Type B pancreatic cell (in vitro differentiated cells): ENCODE results near the gene RAD51B. TPM values are rescaled to one million over a fixed set of nuclear protein-coding genes. Genes with fewer than 3 reads are reported as not detected.

Source experiments
- DNase-seq: peaks from one replicate; pipeline ENCODE4 v3.0.0; 2021; ENCODE audit warnings: mixed read lengths; ENCODE audit not compliant: unreplicated experiment; ENCODE audit errors: extremely low spot score
- H3K27ac Mint-ChIP-seq: 2 replicates; pipeline ENCODE4 v1.8.0; 2021; ENCODE audit warnings: mild to moderate bottlenecking, mixed read lengths
- H3K27me3 Mint-ChIP-seq: 2 replicates; pipeline ENCODE4 v1.8.0; 2021; ENCODE audit warnings: mixed read lengths
- H3K36me3 Mint-ChIP-seq: 2 replicates; pipeline ENCODE4 v1.8.0; 2021; ENCODE audit warnings: mixed read lengths
- H3K4me1 Mint-ChIP-seq: one replicate; pipeline ENCODE4 v1.8.0; 2021; ENCODE audit warnings: mixed read lengths; ENCODE audit not compliant: unreplicated experiment
- H3K4me3 Mint-ChIP-seq: 2 replicates; pipeline ENCODE4 v1.8.0; 2021; ENCODE audit warnings: mild to moderate bottlenecking, mixed read lengths
- H3K9me3 Mint-ChIP-seq: 2 replicates; pipeline ENCODE4 v1.8.0; 2021; ENCODE audit warnings: mixed read lengths
- total RNA-seq: library from RNA; stranded (reverse); gene quantifications from 2 replicates; pipeline ENCODE4 v1.2.1, GENCODE V29; 2021; ENCODE audit warnings: low replicate concordance
- TF ChIP-seq, protein P1 (sequence below): fragments of 200-600 bp; sonication (generic); conservative IDR thresholded peaks from 2 replicates; pipeline ENCODE4 v1.5.0; 2021; ENCODE audit warnings: antibody characterized with exemption, mild to moderate bottlenecking

The RAD51B gene
- total RNA-seq, 1 donor from 2014 or later = 27.3 TPM

DNA sequence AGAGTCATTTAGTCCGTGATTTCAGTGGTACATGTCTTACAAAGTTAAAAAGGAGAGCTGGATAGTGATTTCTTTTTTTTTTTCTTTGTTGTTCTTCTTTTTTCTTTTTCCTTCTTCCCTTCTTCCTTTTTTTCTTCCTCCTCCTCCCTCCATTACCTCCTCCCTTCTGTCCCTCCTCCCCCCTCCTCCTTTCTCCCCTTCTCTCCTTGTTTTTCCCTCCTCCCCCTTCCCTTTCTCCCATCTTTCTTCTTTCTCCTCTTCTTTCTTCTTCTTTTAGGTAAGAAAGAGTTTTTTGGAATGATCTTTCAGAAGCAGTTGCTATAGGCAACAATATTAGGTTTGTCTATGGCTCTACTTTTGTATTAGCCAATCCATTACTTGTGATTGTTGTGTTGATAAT lies 368.6 kb downstream of the RAD51B start:
- H3K4me1 Mint-ChIP-seq = peaks cover 24% of the 10 kb centered on the region
- no peak overlapping the region for H3K27ac Mint-ChIP-seq
- H3K9me3 Mint-ChIP-seq = no peaks in the 10 kb centered on the region
- no peak overlapping the region for H3K4me3 Mint-ChIP-seq
- peaks cover 14% of the 10 kb centered on the region for H3K36me3 Mint-ChIP-seq
- H3K27me3 Mint-ChIP-seq = no peaks in the 10 kb centered on the region
- DNase-seq = no peak
- TF ChIP-seq, protein P1, sequence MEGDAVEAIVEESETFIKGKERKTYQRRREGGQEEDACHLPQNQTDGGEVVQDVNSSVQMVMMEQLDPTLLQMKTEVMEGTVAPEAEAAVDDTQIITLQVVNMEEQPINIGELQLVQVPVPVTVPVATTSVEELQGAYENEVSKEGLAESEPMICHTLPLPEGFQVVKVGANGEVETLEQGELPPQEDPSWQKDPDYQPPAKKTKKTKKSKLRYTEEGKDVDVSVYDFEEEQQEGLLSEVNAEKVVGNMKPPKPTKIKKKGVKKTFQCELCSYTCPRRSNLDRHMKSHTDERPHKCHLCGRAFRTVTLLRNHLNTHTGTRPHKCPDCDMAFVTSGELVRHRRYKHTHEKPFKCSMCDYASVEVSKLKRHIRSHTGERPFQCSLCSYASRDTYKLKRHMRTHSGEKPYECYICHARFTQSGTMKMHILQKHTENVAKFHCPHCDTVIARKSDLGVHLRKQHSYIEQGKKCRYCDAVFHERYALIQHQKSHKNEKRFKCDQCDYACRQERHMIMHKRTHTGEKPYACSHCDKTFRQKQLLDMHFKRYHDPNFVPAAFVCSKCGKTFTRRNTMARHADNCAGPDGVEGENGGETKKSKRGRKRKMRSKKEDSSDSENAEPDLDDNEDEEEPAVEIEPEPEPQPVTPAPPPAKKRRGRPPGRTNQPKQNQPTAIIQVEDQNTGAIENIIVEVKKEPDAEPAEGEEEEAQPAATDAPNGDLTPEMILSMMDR = no peak

DNA sequence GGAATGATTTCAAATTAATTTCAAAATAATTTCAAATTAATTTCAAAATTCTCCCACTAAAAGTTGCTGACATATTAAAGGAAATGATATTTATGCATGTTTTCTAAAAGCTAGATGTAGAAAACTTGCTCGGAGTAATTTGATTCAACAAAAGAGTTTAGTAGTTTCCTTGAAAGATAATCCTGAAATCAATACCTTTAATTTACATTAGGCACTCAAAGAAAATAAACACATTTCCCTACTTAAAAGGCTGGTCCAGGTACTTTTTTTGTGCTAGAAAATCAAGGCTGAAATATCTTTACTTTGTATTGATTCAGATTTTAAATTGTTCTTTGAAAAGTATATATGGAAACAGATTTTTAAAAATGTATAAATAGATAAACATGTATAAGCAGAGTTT lies 370.5 kb downstream of the RAD51B start:
- TF ChIP-seq, protein P1 = no peak
- H3K9me3 Mint-ChIP-seq = no peaks in the 10 kb centered on the region
- no peaks in the 10 kb centered on the region for H3K27me3 Mint-ChIP-seq
- peaks cover 35% of the 10 kb centered on the region for H3K4me1 Mint-ChIP-seq
- DNase-seq = no peak
- H3K36me3 Mint-ChIP-seq = peaks cover 14% of the 10 kb centered on the region
- H3K4me3 Mint-ChIP-seq = no peak overlapping the region
- no peak overlapping the region for H3K27ac Mint-ChIP-seq

DNA sequence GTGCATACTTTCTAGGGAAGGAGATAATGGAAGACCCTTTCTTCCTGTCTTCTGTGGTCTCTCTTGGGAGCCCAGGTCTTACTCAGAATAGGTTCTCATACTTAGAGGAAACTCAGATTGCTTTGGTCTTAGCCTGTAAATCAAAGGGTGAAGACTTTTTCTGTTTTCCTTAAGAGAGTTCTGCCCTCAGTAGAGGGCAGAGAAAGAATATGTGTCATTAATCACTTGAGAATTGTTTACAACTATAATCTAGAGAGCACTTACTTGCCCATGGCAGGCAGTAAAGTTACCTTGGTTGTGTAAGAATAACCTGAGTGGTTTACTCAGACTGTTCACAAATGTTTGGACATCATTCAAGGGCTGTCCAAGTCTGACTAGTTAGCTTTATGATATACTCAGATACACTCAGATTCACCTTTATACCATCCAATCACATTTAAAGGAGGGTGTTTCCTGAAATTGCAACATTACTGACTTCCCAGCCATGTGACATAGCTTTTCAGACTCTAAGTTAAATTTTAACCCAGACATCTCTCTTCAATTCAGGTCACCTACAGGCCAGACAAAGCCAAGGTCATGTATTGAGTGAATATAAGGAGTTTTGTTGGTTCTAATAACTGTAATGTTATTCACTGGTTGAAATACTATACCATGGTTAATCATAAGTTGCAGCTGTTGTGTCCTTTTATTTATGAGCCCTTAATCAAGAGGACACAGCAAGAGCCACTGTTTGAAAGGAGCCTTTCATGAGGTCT lies 372.2 kb downstream of the RAD51B start:
- H3K4me1 Mint-ChIP-seq = peaks cover 39% of the 10 kb centered on the region
- TF ChIP-seq, protein P1 = no peak
- no peaks in the 10 kb centered on the region for H3K9me3 Mint-ChIP-seq
- peaks cover 7% of the 10 kb centered on the region for H3K36me3 Mint-ChIP-seq
- no peaks in the 10 kb centered on the region for H3K27me3 Mint-ChIP-seq
- no peak for DNase-seq
- H3K4me3 Mint-ChIP-seq = no peak overlapping the region
- peak overlapping the region; percentile 84 for H3K27ac Mint-ChIP-seq

DNA sequence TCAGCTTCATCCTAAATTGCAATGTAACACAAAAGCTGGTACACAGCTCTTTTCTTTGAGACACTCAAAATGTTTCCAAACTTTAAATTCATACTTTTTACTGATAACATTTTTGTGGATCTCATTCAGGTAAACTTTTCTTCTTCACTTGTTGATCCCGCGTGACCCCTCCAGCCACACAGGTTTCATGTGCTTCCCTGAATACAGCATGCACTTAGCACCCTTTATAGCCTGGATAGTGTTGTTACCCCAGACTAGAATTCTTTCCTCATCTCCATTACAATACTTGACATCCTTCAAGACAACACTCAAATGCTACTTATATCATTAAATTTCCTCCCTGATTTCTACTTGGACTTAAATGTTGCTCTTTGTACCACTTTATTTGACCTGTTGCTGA lies 373.4 kb downstream of the RAD51B start:
- no peak for DNase-seq
- H3K36me3 Mint-ChIP-seq = peaks cover 7% of the 10 kb centered on the region
- no peaks in the 10 kb centered on the region for H3K9me3 Mint-ChIP-seq
- TF ChIP-seq, protein P1 = no peak
- H3K27ac Mint-ChIP-seq = peak overlapping the region; percentile 84
- no peaks in the 10 kb centered on the region for H3K27me3 Mint-ChIP-seq
- H3K4me3 Mint-ChIP-seq = no peak overlapping the region
- H3K4me1 Mint-ChIP-seq = peaks cover 45% of the 10 kb centered on the region

DNA sequence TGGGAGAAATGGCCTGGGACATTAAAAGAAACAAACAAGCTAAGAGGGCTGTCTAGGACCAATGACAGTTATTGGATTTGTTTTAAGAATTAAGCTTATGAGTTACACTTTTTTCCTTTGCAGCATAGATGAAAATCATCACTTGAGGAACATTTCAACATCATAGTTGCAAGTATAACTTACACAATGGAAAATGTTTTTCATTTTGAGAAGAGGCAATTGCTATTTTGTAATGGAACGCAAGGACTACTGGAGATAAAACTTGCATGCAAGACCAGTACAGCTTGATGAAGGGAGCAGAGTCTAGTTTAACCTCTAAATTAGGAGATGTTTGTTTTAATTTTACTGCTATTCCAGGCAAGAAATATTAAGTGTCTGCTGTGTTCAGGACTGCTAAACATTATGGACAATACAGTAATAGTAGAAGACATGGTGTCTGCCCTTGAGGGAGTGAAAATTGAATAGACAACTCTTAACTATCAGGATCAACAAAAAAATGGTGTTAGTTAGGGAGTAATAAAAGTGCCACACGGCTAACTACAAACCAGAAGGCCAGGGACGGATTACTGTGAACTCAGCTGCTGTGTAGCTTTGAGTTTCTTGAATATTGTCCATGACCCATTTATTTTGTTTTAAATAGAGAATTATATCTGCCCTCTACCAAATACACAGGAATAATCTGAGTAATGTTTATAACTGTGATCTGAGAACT lies 374.5 kb downstream of the RAD51B start:
- TF ChIP-seq, protein P1 = no peak
- peaks cover 44% of the 10 kb centered on the region for H3K4me1 Mint-ChIP-seq
- H3K9me3 Mint-ChIP-seq = no peaks in the 10 kb centered on the region
- H3K4me3 Mint-ChIP-seq = no peak overlapping the region
- H3K36me3 Mint-ChIP-seq = no peaks in the 10 kb centered on the region
- no peak for DNase-seq
- no peaks in the 10 kb centered on the region for H3K27me3 Mint-ChIP-seq
- no peak overlapping the region for H3K27ac Mint-ChIP-seq
